HG03354 (cell line): ENCODE measurements around the gene CFAP52.

ENCODE experiments used
- ATAC-seq: cut with Tn5 transposase; IDR thresholded peaks from one replicate; pipeline ENCODE4 v1.9.1; 2021; ENCODE audit warnings: mild to moderate bottlenecking; ENCODE audit not compliant: unreplicated experiment, poor library complexity, severe bottlenecking

CFAP52 gene

GRCh38 chr17:9677896-9678295 lies 101.5 kb downstream of the CFAP52 start:
- ATAC-seq, result no peak

GRCh38 chr17:9684955-9685621 lies 108.6 kb downstream of the CFAP52 start:
- ATAC-seq, result no peak
